Endodermal cell (in vitro differentiated cells): ENCODE data around the gene RBMS3. TPM values are rescaled to one million over a fixed set of nuclear protein-coding genes. Genes with fewer than 3 reads are reported as not detected.

Experiments
- DNase-seq: peaks from one replicate; pipeline ENCODE4 v3.0.0-alpha.2; 2017
- H3K27ac ChIP-seq: 2 replicates; pipeline ENCODE4 v1.5.1; 2013; ENCODE audit warnings: mild to moderate bottlenecking, low read depth, low read length, moderate library complexity
- H3K27me3 ChIP-seq: 2 replicates; pipeline ENCODE4 v1.6.1; 2013; ENCODE audit warnings: mild to moderate bottlenecking, low read length, moderate library complexity; ENCODE audit not compliant: insufficient read depth, control insufficient read depth, poor library complexity, severe bottlenecking
- H3K36me3 ChIP-seq: 2 replicates; pipeline ENCODE4 v1.7.0; 2013; ENCODE audit warnings: mild to moderate bottlenecking, low read length, moderate library complexity; ENCODE audit not compliant: control insufficient read depth, insufficient read depth
- H3K4me1 ChIP-seq: one replicate; pipeline ENCODE4 v1.7.0; 2013; ENCODE audit warnings: low read length; ENCODE audit not compliant: control insufficient read depth, insufficient read depth
- H3K4me3 ChIP-seq: 2 replicates; pipeline ENCODE4 v1.5.1; 2013; ENCODE audit warnings: mild to moderate bottlenecking, low read length, moderate library complexity
- H3K9ac ChIP-seq: 2 replicates; pipeline ENCODE4 v1.6.1; 2013; ENCODE audit warnings: mild to moderate bottlenecking, low read length, moderate library complexity; ENCODE audit not compliant: poor library complexity, severe bottlenecking; ENCODE audit errors: extremely low read depth
- H3K9me3 ChIP-seq: 2 replicates; pipeline ENCODE4 v1.6.1; 2013; ENCODE audit warnings: mild to moderate bottlenecking, low read length, moderate library complexity; ENCODE audit not compliant: control insufficient read depth
- H3K27ac Mint-ChIP-seq: 2 replicates; pipeline ENCODE4 v1.8.0; 2020; ENCODE audit warnings: mixed read lengths
- H3K27me3 Mint-ChIP-seq: 2 replicates; pipeline ENCODE4 v1.8.0; 2021; ENCODE audit warnings: mild to moderate bottlenecking, mixed read lengths; ENCODE audit not compliant: insufficient read depth
- H3K36me3 Mint-ChIP-seq: 2 replicates; pipeline ENCODE4 v1.8.0; 2020; ENCODE audit warnings: low read depth, mixed read lengths
- H3K4me1 Mint-ChIP-seq: 2 replicates; pipeline ENCODE4 v1.8.0; 2020; ENCODE audit warnings: mixed read lengths
- H3K4me3 Mint-ChIP-seq: 2 replicates; pipeline ENCODE4 v1.8.0; 2020; ENCODE audit warnings: mild to moderate bottlenecking, moderate library complexity, mixed read lengths
- H3K9me3 Mint-ChIP-seq: 2 replicates; pipeline ENCODE4 v1.8.0; 2020; ENCODE audit warnings: mild to moderate bottlenecking, mixed read lengths
- CTCF ChIP-seq: fragments of 200-600 bp; sonication (generic); conservative IDR thresholded peaks from 2 replicates; pipeline ENCODE4 v1.5.0; 2021; ENCODE audit warnings: antibody characterized with exemption, mild to moderate bottlenecking
- WGBS, 2 experiments: methylation state at CpG; one replicate each; pipeline versions ENCODE4 v1.1.5 to v1.1.7; 2013; ENCODE audit warnings: missing lambda C conversion rate in 2 of 2, mixed read lengths in 1 of 2; ENCODE audit not compliant: insufficient coverage in 1 of 2, insufficient read length in 1 of 2; 5-methylcytosine and 5-hydroxymethylcytosine counted together
- total RNA-seq, 2 donors: library from RNA; stranded (reverse); fragmentation: NEBNext Ultra II Directional in 1 of 2; extraction: Animal tissue kit (Norgen Biotek cat#: 25700) in 1 of 2; gene quantifications; 2 replicates in 1 of 2; 3 replicates in 1 of 2; pipeline ENCODE4 v1.2.1, GENCODE V29; 2021

Gene RBMS3
- total RNA-seq, 2 donors from 2014 or later: 2.0 to 7.3 TPM

GRCh38 chr3:29606416-29606815, 325.5 kb downstream of the RBMS3 start:
- H3K27me3 Mint-ChIP-seq: no peaks in the 10 kb centered on the region
- Histone ChIP-seq H3K9me3 (no peaks in the 10 kb centered on the region), H3K27me3 (no peaks in the 10 kb centered on the region), H3K9ac (no peak overlapping the region), H3K4me3 (no peak overlapping the region), H3K4me1 (no peaks in the 10 kb centered on the region), H3K36me3 (no peaks in the 10 kb centered on the region), H3K27ac (no peak overlapping the region)
- TF ChIP-seq CTCF: no peak
- no peaks in the 10 kb centered on the region for H3K36me3 Mint-ChIP-seq
- no peak for DNase-seq
- no peaks in the 10 kb centered on the region for H3K4me1 Mint-ChIP-seq
- H3K27ac Mint-ChIP-seq: no peak overlapping the region
- H3K9me3 Mint-ChIP-seq: no peaks in the 10 kb centered on the region
- no peak overlapping the region for H3K4me3 Mint-ChIP-seq

GRCh38 chr3:29608414-29609327, 327.8 kb downstream of the RBMS3 start:
- Histone ChIP-seq H3K9ac (no peak overlapping the region), H3K4me1 (no peaks in the 10 kb centered on the region), H3K36me3 (no peaks in the 10 kb centered on the region), H3K4me3 (no peak overlapping the region), H3K9me3 (no peaks in the 10 kb centered on the region), H3K27me3 (no peaks in the 10 kb centered on the region), H3K27ac (no peak overlapping the region)
- Mint-ChIP-seq H3K4me1 (no peaks in the 10 kb centered on the region), H3K9me3 (no peaks in the 10 kb centered on the region), H3K27ac (no peak overlapping the region), H3K27me3 (no peaks in the 10 kb centered on the region), H3K36me3 (no peaks in the 10 kb centered on the region), H3K4me3 (no peak overlapping the region)
- DNase-seq: no peak
- 80 to 88% methylated on average over 1 to 3 of the region's 3 CpGs for WGBS, 2 experiments
- no peak for TF ChIP-seq CTCF

DNA sequence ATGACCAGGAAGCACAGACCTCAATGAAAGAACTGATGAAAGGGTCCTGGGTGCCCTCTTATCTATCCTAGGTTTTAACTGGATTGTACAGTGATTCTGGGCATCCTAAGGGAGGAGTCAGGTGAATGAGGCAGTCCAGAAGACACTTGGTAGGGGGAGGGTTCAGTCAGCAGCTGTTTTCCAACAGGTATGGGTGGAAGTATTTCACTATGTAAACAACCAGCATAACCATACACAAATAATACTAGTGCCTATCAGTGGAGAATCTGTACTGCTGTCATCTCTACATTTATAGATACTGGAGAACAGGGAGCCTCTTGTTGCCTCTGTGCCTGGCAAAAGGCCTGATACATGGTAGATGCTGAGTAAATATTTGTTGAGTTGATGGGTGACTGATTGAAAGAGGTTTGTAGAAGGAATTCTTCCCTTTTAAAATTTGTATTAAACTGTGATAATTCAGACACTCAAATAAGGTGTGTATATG, 328.5 kb downstream of the RBMS3 start:
- no peak for DNase-seq
- Mint-ChIP-seq H3K27me3 (no peaks in the 10 kb centered on the region), H3K4me1 (no peaks in the 10 kb centered on the region), H3K36me3 (no peaks in the 10 kb centered on the region), H3K9me3 (no peaks in the 10 kb centered on the region), H3K4me3 (no peak overlapping the region), H3K27ac (no peak overlapping the region)
- Histone ChIP-seq H3K4me3 (no peak overlapping the region), H3K36me3 (no peaks in the 10 kb centered on the region), H3K27ac (no peak overlapping the region), H3K4me1 (no peaks in the 10 kb centered on the region), H3K27me3 (no peaks in the 10 kb centered on the region), H3K9ac (no peak overlapping the region), H3K9me3 (no peaks in the 10 kb centered on the region)
- TF ChIP-seq CTCF: no peak
